ENCODE results near the gene USP9X.

Gene USP9X

GRCh38 chrX:41092776-41093175 is 7.5 kb downstream of the USP9X start:
- TF ChIP-seq CTCF (IDR thresholded peaks at IDR 0.05; ENCODE audit: insufficient read depth, low read depth, low read length, missing control alignments), result no peak
- no peak for DNase-seq (ENCODE audit: low read depth)
- no peak overlapping the region for H3K4me3 ChIP-seq (ENCODE audit: low read depth, low read length)

- no peak overlapping the region for H3K4me3 ChIP-seq (ENCODE audit: low read depth, low read length)
Measured at GRCh38 chrX:41095174-41095573, 9.9 kb downstream of the USP9X start.

GRCh38 chrX:41095908-41096307 is 10.7 kb downstream of the USP9X start:
- no peak for DNase-seq (ENCODE audit: low read depth)
- no peak overlapping the region for H3K4me3 ChIP-seq (ENCODE audit: low read depth, low read length)
- TF ChIP-seq CTCF (IDR thresholded peaks at IDR 0.05; ENCODE audit: insufficient read depth, low read depth, low read length, missing control alignments), result no peak

More at GRCh38 chrX:41095174-41095573, 9.9 kb downstream of the USP9X start:
- TF ChIP-seq CTCF (IDR thresholded peaks at IDR 0.05; ENCODE audit: insufficient read depth, low read depth, low read length, missing control alignments), result no peak
- DNase-seq (ENCODE audit: low read depth), result no peak

- no peak for TF ChIP-seq CTCF (IDR thresholded peaks at IDR 0.05; ENCODE audit: insufficient read depth, low read depth, low read length, missing control alignments)
- DNase-seq (ENCODE audit: low read depth), result no peak
- no peak overlapping the region for H3K4me3 ChIP-seq (ENCODE audit: low read depth, low read length)
Measured at GRCh38 chrX:41096339-41096955, 11.2 kb downstream of the USP9X start.

- TF ChIP-seq CTCF (IDR thresholded peaks at IDR 0.05; ENCODE audit: insufficient read depth, low read depth, low read length, missing control alignments), result no peak
Measured at GRCh38 chrX:41097326-41097725, 12.1 kb downstream of the USP9X start.

GRCh38 chrX:41100200-41100599 is 15.0 kb downstream of the USP9X start:
- no peak overlapping the region for H3K4me3 ChIP-seq (ENCODE audit: low read depth, low read length)
- no peak for DNase-seq (ENCODE audit: low read depth)
- TF ChIP-seq CTCF (IDR thresholded peaks at IDR 0.05; ENCODE audit: insufficient read depth, low read depth, low read length, missing control alignments), result no peak

More at GRCh38 chrX:41097326-41097725, 12.1 kb downstream of the USP9X start:
- no peak overlapping the region for H3K4me3 ChIP-seq (ENCODE audit: low read depth, low read length)
- DNase-seq (ENCODE audit: low read depth), result no peak

- TF ChIP-seq CTCF (IDR thresholded peaks at IDR 0.05; ENCODE audit: insufficient read depth, low read depth, low read length, missing control alignments), result no peak
- H3K4me3 ChIP-seq (ENCODE audit: low read depth, low read length), result no peak overlapping the region
- no peak for DNase-seq (ENCODE audit: low read depth)
Measured at GRCh38 chrX:41100819-41101218, 15.6 kb downstream of the USP9X start.

All from GM12865 (cell line).